ENCODE data around the gene FLNA. TPM values are rescaled to one million over a fixed set of nuclear protein-coding genes. Genes with fewer than 3 reads are reported as not detected.
"Not testable (repeated sequence)": the region's sequence is repeated elsewhere in the genome, so short reads cannot be mapped to it uniquely, and the experiment has no call there.

Gene FLNA
- total RNA-seq, 2 donors from 2014 or later, result 5,928 to 11,236 TPM

DNA sequence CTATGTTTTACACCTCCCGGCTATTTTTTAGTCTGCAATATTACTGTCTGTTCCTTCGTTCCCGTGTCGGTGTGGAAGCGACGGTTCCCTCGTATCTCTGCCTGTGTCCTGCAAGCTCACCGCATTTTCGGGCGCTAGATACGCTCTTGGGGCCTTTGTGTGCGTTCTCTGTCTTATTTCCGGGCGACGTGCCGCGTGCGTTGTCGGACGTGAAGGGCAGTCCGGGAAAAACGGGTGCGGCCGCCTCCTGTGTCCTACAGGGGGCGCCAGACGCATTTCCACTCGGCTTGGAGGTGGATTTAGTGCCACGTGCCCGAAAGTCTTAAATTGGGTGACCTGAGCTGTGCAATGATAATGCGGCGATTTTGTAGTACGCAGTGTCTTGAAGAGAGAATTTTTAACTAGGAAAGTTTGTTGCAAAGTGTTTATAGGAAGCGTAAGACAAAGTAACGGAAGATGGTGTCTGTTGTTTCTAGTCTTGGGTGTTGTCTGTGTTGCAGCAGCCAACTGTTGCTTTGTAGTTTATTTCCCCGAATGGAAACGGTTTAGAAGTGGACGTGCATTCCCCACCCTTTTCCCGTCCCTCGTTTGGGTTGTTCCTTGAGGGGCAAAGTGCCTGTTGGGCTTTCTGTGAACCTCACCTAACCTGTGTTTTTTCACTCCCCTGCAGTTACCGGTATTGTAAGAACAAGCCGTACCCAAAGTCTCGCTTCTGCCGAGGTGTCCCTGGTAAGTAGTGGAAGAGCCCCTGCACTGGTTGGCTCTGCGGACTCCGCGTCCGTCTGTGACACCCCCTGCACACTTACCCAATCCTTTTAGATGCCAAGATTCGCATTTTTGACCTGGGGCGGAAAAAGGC is 24.5 kb upstream of the FLNA start:
- Histone ChIP-seq H3K27me3 (replicated peaks; ENCODE audit: insufficient read depth) (no peaks in the 10 kb centered on the region), H3K36me3 (peaks cover 18% of the 10 kb centered on the region), H3K9me3 (no peaks in the 10 kb centered on the region), H3K27ac (peak overlapping the region; percentile 98), H3K4me1 (ENCODE audit: control insufficient read depth in 1 of 2, low read depth in 2 of 2) (peaks cover 6 to 20% of the 10 kb centered on the region in 2 donors), H3K4me3 (peak overlapping the region; percentile 91)
- ATAC-seq (ENCODE audit: insufficient number of reproducible peaks, low FRiP score, low read depth), result no peak
- TF ChIP-seq, protein P1, sequence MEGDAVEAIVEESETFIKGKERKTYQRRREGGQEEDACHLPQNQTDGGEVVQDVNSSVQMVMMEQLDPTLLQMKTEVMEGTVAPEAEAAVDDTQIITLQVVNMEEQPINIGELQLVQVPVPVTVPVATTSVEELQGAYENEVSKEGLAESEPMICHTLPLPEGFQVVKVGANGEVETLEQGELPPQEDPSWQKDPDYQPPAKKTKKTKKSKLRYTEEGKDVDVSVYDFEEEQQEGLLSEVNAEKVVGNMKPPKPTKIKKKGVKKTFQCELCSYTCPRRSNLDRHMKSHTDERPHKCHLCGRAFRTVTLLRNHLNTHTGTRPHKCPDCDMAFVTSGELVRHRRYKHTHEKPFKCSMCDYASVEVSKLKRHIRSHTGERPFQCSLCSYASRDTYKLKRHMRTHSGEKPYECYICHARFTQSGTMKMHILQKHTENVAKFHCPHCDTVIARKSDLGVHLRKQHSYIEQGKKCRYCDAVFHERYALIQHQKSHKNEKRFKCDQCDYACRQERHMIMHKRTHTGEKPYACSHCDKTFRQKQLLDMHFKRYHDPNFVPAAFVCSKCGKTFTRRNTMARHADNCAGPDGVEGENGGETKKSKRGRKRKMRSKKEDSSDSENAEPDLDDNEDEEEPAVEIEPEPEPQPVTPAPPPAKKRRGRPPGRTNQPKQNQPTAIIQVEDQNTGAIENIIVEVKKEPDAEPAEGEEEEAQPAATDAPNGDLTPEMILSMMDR (IDR thresholded peaks at IDR 0.05), result peak; percentile 80
- DNase-seq (ENCODE audit: low spot score), result peak; percentile 48

DNA sequence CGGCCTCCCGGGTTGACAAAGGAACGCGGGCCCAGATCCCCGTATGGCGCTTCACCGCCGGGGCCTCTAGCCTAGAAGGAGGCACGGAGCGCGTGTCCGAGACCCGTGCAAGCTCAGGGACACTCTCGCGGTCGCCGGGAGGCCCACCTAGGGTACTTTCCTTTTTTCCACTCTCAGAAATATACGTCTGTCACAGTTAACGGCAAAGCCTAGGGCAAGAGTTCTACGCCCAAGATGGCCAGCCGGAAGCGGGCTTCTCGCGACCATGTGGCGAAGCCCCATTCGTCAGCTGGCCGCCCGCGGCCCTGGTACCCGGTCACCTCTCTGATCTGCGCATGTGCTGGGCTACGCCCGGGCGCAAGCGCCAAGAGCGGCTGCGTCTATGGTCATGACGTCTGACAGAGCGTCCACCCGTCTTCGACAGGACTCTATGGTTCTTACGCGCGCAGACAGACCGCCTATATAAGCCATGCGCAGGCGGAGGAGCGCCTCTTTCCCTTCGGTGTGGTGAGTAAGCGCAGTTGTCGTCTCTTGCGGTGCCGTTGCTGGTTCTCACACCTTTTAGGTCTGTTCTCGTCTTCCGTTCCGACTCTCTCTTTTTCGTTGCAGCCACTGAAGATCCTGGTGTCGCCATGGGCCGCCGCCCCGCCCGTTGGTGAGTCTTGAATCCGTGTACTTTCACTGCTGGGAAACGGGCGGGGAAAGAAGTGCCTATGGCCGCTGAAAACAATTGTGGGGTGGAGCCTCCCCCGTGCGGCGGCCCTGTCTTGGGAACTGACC is 23.6 kb upstream of the FLNA start, which contains the start of gene RPL10:
Gene RPL10, plus strand, starts transcription at position 490 of the 780 bp plus-strand sequence. Its CDS starts 143 bp downstream, at position 633.
- H3K4me3 ChIP-seq, result peak within 1 kb of the TSS; percentile 91
- peaks cover 18% of the 10 kb centered on the region for H3K36me3 ChIP-seq
- peak within 1 kb of the TSS; percentile 98 for H3K27ac ChIP-seq
- H3K4me1 ChIP-seq (ENCODE audit: control insufficient read depth in 1 of 2, low read depth in 2 of 2), result peaks cover 6 to 20% of the 10 kb centered on the region in 2 donors
- no peaks in the 10 kb centered on the region for H3K27me3 ChIP-seq (replicated peaks; ENCODE audit: insufficient read depth)
- DNase-seq (ENCODE audit: low spot score) (peak; percentile 62), ATAC-seq (ENCODE audit: insufficient number of reproducible peaks, low FRiP score, low read depth) (peak; percentile 87)
- no peaks in the 10 kb centered on the region for H3K9me3 ChIP-seq
- TF ChIP-seq, protein P1 (IDR thresholded peaks at IDR 0.05), result no peak

- DNase-seq (ENCODE audit: low spot score) (no peak), ATAC-seq (ENCODE audit: insufficient number of reproducible peaks, low FRiP score, low read depth) (peak; percentile 41)
- Histone ChIP-seq H3K4me1 (ENCODE audit: control insufficient read depth in 1 of 2, low read depth in 2 of 2) (peaks cover 6 to 20% of the 10 kb centered on the region in 2 donors), H3K9me3 (no peaks in the 10 kb centered on the region), H3K36me3 (peaks cover 18% of the 10 kb centered on the region), H3K27me3 (replicated peaks; ENCODE audit: insufficient read depth) (no peaks in the 10 kb centered on the region), H3K4me3 (peak overlapping the region; percentile 91), H3K27ac (peak overlapping the region; percentile 98)
- TF ChIP-seq, protein P1 (IDR thresholded peaks at IDR 0.05), result no peak
These were observed 22.8 kb upstream of the FLNA start for GRCh38 chrX:154396973-154397887.

GRCh38 chrX:154396363-154396762 is 21.9 kb upstream of the FLNA start:
- not testable (repeated sequence) for DNase-seq (ENCODE audit: low spot score)

GRCh38 chrX:154389812-154390747 is 15.6 kb upstream of the FLNA start:
- not testable (repeated sequence) for H3K27me3 ChIP-seq (replicated peaks; ENCODE audit: insufficient read depth); H3K9me3 ChIP-seq; H3K4me3 ChIP-seq; H3K36me3 ChIP-seq; H3K27ac ChIP-seq; DNase-seq (ENCODE audit: low spot score); H3K4me1 ChIP-seq (ENCODE audit: control insufficient read depth in 1 of 2, low read depth in 2 of 2)
- peak; percentile 54 for ATAC-seq (ENCODE audit: insufficient number of reproducible peaks, low FRiP score, low read depth)

More at GRCh38 chrX:154396363-154396762, 21.9 kb upstream of the FLNA start:
- H3K4me3 ChIP-seq; H3K27me3 ChIP-seq (replicated peaks; ENCODE audit: insufficient read depth); ATAC-seq (ENCODE audit: insufficient number of reproducible peaks, low FRiP score, low read depth); H3K9me3 ChIP-seq: not testable (repeated sequence)
- Histone ChIP-seq H3K27ac (peak overlapping the region in 1 of 2 donors; percentile 98), H3K36me3 (peaks cover 18% of the 10 kb centered on the region), H3K4me1 (ENCODE audit: control insufficient read depth in 1 of 2, low read depth in 2 of 2) (peaks cover 6 to 20% of the 10 kb centered on the region in 2 donors)

DNA sequence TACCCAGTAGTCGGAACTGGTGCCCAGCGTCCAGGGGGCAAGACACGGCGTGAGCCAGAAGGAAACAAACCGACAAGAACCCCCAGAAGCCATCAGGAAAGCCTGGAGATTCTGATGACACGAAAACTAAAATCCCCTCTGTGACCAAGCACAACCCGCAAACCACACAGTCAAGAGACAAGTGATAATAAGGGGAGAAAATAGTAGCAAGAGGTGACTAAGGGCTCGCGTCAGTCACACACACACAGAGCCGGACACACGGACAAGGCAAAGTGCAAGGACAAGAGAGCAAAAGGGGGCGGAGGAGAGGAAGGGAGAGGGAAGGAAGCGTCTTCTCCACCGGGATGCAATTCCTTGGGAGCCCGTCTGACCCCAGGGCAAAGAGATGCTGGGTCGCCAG is 14.2 kb upstream of the FLNA start:
- DNase-seq (ENCODE audit: low spot score); H3K27me3 ChIP-seq (replicated peaks; ENCODE audit: insufficient read depth); H3K4me3 ChIP-seq; H3K9me3 ChIP-seq; ATAC-seq (ENCODE audit: insufficient number of reproducible peaks, low FRiP score, low read depth); H3K27ac ChIP-seq; H3K4me1 ChIP-seq (ENCODE audit: control insufficient read depth in 1 of 2, low read depth in 2 of 2); H3K36me3 ChIP-seq: not testable (repeated sequence)

GRCh38 chrX:154388094-154388493 is 13.7 kb upstream of the FLNA start:
- ATAC-seq (ENCODE audit: insufficient number of reproducible peaks, low FRiP score, low read depth), result peak; percentile 22
- not testable (repeated sequence) for H3K4me3 ChIP-seq; H3K27me3 ChIP-seq (replicated peaks; ENCODE audit: insufficient read depth); H3K27ac ChIP-seq; H3K9me3 ChIP-seq; DNase-seq (ENCODE audit: low spot score); H3K36me3 ChIP-seq
- peaks cover 0 to 14% of the 10 kb centered on the region in 2 donors for H3K4me1 ChIP-seq (ENCODE audit: control insufficient read depth in 1 of 2, low read depth in 2 of 2)
